WTC11 (cell line): ENCODE measurements around the gene NUDT12. TPM values are rescaled to one million over a fixed set of nuclear protein-coding genes. Genes with fewer than 3 reads are reported as not detected.
A peak's percentile ranks its signal among the peaks of the same experiment; 100 is the strongest.

Experiments used
- ATAC-seq: fragments of 200-7000 bp; cut with Tn5 transposase; 2 replicates; pipeline ENCODE4 v1.10.0; 2021; ENCODE audit warnings: mild to moderate bottlenecking, moderate library complexity
- CTCF ChIA-PET: fragments of 300-600 bp; sonication (Branson Sonifier 250); formaldehyde crosslinking; loops from one replicate; lab custom pipeline; 2021; ENCODE audit warnings: antibody characterized with exemption; lab: Charles Lee
- POLR2A ChIA-PET: fragments of 350-600 bp; sonication (Branson Sonifier 250); formaldehyde crosslinking; loops from one replicate; lab custom pipeline; 2021; ENCODE audit warnings: antibody characterized with exemption; lab: Charles Lee
- DNase-seq: peaks from one replicate; pipeline ENCODE4 v3.0.0; 2021; ENCODE audit warnings: low spot score
- H3K27ac Mint-ChIP-seq: 2 replicates; pipeline ENCODE4 v1.8.0; 2021; ENCODE audit warnings: mixed read lengths
- H3K27me3 Mint-ChIP-seq: 2 replicates; pipeline ENCODE4 v1.8.0; 2021; ENCODE audit warnings: low read depth, mild to moderate bottlenecking, moderate library complexity, mixed read lengths
- H3K36me3 Mint-ChIP-seq: 2 replicates; pipeline ENCODE4 v1.8.0; 2021; ENCODE audit warnings: mixed read lengths
- H3K4me1 Mint-ChIP-seq: 2 replicates; pipeline ENCODE4 v1.8.0; 2022; ENCODE audit warnings: mixed read lengths
- H3K4me3 Mint-ChIP-seq: 2 replicates; pipeline ENCODE4 v1.8.0; 2021; ENCODE audit warnings: mild to moderate bottlenecking, moderate library complexity, mixed read lengths
- H3K9me3 Mint-ChIP-seq: 2 replicates; pipeline ENCODE4 v1.8.0; 2021; ENCODE audit warnings: mixed read lengths
- AFF4 ChIP-seq: sonication (generic); formaldehyde crosslinking; IDR thresholded peaks from 2 replicates; pipeline ENCODE4 v1.8.1; 2023; ENCODE audit warnings: mild to moderate bottlenecking, missing genetic modification reagents, borderline replicate concordance
- AR ChIP-seq: fragments of 250-450 bp; sonication (Bioruptor Pico); IDR thresholded peaks from 2 replicates; pipeline ENCODE4 v1.9.0; 2021; ENCODE audit warnings: mild to moderate bottlenecking
- ATF1 ChIP-seq: sonication (generic); formaldehyde crosslinking; IDR thresholded peaks from 2 replicates; pipeline ENCODE4 v1.8.1; 2023; ENCODE audit warnings: mild to moderate bottlenecking, moderate library complexity, missing genetic modification reagents
- CREB1 ChIP-seq: sonication (generic); formaldehyde crosslinking; IDR thresholded peaks from 2 replicates; pipeline ENCODE4 v1.8.0; 2023; ENCODE audit warnings: mild to moderate bottlenecking, missing genetic modification reagents
- E2F4 ChIP-seq: sonication (generic); formaldehyde crosslinking; IDR thresholded peaks from 2 replicates; pipeline ENCODE4 v1.8.1; 2022; ENCODE audit warnings: low read depth, mild to moderate bottlenecking, moderate library complexity, missing genetic modification reagents, borderline replicate concordance
- ELF4 ChIP-seq: sonication (generic); formaldehyde crosslinking; IDR thresholded peaks from 2 replicates; pipeline ENCODE4 v1.8.1; 2022; ENCODE audit warnings: low read depth, mild to moderate bottlenecking, moderate library complexity, missing genetic modification reagents
- GABPB1 ChIP-seq: sonication (generic); formaldehyde crosslinking; IDR thresholded peaks from 2 replicates; pipeline ENCODE4 v1.8.1; 2023; ENCODE audit warnings: mild to moderate bottlenecking, missing genetic modification reagents
- IRF2 ChIP-seq: sonication (generic); formaldehyde crosslinking; IDR thresholded peaks from 2 replicates; pipeline ENCODE4 v1.8.0; 2022; ENCODE audit warnings: low read depth, missing genetic modification reagents, borderline replicate concordance
- NFE2L1 ChIP-seq: sonication (generic); formaldehyde crosslinking; IDR thresholded peaks from 2 replicates; pipeline ENCODE4 v1.8.1; 2023; ENCODE audit warnings: missing genetic modification reagents
- PRRX2 ChIP-seq: fragments of 250-450 bp; sonication (Bioruptor Pico); IDR thresholded peaks from 2 replicates; pipeline ENCODE4 v1.8.0; 2021; ENCODE audit warnings: mild to moderate bottlenecking
- SP1 ChIP-seq: sonication (generic); formaldehyde crosslinking; conservative IDR thresholded peaks from 2 replicates; pipeline ENCODE4 v1.8.1; 2022; ENCODE audit warnings: missing genetic modification reagents
- ZNF121 ChIP-seq: sonication (generic); formaldehyde crosslinking; IDR thresholded peaks from 2 replicates; pipeline ENCODE4 v1.8.0; 2023; ENCODE audit warnings: missing genetic modification reagents
- ZNF263 ChIP-seq: sonication (generic); formaldehyde crosslinking; IDR thresholded peaks from 2 replicates; pipeline ENCODE4 v1.8.1; 2022; ENCODE audit warnings: low read depth, mild to moderate bottlenecking, moderate library complexity, missing genetic modification reagents
- ZNF416 ChIP-seq: fragments of 250-450 bp; sonication (Bioruptor Pico); IDR thresholded peaks from 2 replicates; pipeline ENCODE4 v1.9.0; 2021; ENCODE audit warnings: mild to moderate bottlenecking, inconsistent platforms
- ZNF512 ChIP-seq: sonication (generic); formaldehyde crosslinking; IDR thresholded peaks from 2 replicates; pipeline ENCODE4 v1.8.1; 2022; ENCODE audit warnings: missing genetic modification reagents, borderline replicate concordance
- total RNA-seq: library from RNA; stranded (reverse); gene quantifications from 3 replicates; pipeline ENCODE4 v1.2.3, GENCODE V29; 2021
- TF ChIP-seq, protein P1 (sequence below): sonication (generic); formaldehyde crosslinking; IDR thresholded peaks from 2 replicates; pipeline ENCODE4 v1.8.1; 2023; ENCODE audit warnings: mild to moderate bottlenecking, missing genetic modification reagents
- TF ChIP-seq, protein P2 (sequence below): sonication (generic); formaldehyde crosslinking; IDR thresholded peaks from 2 replicates; pipeline ENCODE4 v1.8.0; 2022; ENCODE audit warnings: mild to moderate bottlenecking, missing genetic modification reagents
- TF ChIP-seq, protein P3 (sequence below): fragments of 200-600 bp; IDR thresholded peaks from 2 replicates; pipeline ENCODE4 v1.8.0; 2022; ENCODE audit warnings: antibody characterized with exemption

The NUDT12 gene
- total RNA-seq, 1 experiment from 2014 or later: 16.0 TPM

DNA sequence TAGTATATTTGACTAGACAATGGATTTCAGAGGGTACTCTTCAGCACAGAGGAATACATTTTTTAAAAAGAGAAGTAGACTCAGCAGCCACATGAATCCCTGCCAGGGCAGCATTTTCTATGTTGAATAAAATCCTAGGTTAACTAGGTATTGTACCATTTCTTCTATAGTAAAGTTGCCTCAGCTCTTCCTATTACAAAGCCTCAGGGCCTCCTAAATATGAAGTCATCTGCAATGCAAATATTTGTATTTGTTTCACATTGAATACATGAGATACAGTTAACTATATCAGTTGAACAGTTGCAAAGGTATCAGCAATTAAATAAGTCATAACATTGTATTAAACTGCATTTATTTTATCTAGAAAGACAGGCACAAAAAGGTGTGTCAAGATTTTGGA is 59.5 kb downstream of the NUDT12 start:
- peak overlapping the region; percentile 30; the same call in 1 of the 2 replicates for H3K27ac Mint-ChIP-seq
- DNase-seq (no peak), ATAC-seq (no peak)
- no peak overlapping the region for H3K4me3 Mint-ChIP-seq
- peaks cover 16% of the 10 kb centered on the region for H3K9me3 Mint-ChIP-seq
- peaks cover 7% of the 10 kb centered on the region for H3K36me3 Mint-ChIP-seq
- ChIA-PET CTCF (no interaction called here), POLR2A (no interaction called here)
- TF ChIP-seq IRF2 (CRISPR knock-in tag) (no peak), AR (CRISPR knock-in tag) (no peak), ZNF121 (CRISPR knock-in tag) (no peak)
- TF ChIP-seq, all 79 proteins: peak for 0
- no peaks in the 10 kb centered on the region for H3K27me3 Mint-ChIP-seq
- peaks cover 42% of the 10 kb centered on the region for H3K4me1 Mint-ChIP-seq

GRCh38 chr5:103502662-103503061 is 59.9 kb downstream of the NUDT12 start:
- peaks cover 43% of the 10 kb centered on the region for H3K4me1 Mint-ChIP-seq
- H3K27me3 Mint-ChIP-seq: no peaks in the 10 kb centered on the region
- TF ChIP-seq, protein P1, sequence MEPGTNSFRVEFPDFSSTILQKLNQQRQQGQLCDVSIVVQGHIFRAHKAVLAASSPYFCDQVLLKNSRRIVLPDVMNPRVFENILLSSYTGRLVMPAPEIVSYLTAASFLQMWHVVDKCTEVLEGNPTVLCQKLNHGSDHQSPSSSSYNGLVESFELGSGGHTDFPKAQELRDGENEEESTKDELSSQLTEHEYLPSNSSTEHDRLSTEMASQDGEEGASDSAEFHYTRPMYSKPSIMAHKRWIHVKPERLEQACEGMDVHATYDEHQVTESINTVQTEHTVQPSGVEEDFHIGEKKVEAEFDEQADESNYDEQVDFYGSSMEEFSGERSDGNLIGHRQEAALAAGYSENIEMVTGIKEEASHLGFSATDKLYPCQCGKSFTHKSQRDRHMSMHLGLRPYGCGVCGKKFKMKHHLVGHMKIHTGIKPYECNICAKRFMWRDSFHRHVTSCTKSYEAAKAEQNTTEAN (CRISPR knock-in tag): no peak
- TF ChIP-seq ZNF121 (CRISPR knock-in tag): no peak
- TF ChIP-seq CREB1 (CRISPR knock-in tag): no peak
- no peak for TF ChIP-seq GABPB1
- no peak for TF ChIP-seq AFF4 (CRISPR knock-in tag)
- TF ChIP-seq E2F4 (CRISPR knock-in tag): no peak
- no peak for TF ChIP-seq ZNF512 (CRISPR knock-in tag)
- TF ChIP-seq, protein P2, sequence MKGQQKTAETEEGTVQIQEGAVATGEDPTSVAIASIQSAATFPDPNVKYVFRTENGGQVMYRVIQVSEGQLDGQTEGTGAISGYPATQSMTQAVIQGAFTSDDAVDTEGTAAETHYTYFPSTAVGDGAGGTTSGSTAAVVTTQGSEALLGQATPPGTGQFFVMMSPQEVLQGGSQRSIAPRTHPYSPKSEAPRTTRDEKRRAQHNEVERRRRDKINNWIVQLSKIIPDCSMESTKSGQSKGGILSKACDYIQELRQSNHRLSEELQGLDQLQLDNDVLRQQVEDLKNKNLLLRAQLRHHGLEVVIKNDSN (CRISPR knock-in tag): no peak
- no peak for TF ChIP-seq AR (CRISPR knock-in tag)
- no peak for TF ChIP-seq PRRX2 (CRISPR knock-in tag)
- TF ChIP-seq, protein P3, sequence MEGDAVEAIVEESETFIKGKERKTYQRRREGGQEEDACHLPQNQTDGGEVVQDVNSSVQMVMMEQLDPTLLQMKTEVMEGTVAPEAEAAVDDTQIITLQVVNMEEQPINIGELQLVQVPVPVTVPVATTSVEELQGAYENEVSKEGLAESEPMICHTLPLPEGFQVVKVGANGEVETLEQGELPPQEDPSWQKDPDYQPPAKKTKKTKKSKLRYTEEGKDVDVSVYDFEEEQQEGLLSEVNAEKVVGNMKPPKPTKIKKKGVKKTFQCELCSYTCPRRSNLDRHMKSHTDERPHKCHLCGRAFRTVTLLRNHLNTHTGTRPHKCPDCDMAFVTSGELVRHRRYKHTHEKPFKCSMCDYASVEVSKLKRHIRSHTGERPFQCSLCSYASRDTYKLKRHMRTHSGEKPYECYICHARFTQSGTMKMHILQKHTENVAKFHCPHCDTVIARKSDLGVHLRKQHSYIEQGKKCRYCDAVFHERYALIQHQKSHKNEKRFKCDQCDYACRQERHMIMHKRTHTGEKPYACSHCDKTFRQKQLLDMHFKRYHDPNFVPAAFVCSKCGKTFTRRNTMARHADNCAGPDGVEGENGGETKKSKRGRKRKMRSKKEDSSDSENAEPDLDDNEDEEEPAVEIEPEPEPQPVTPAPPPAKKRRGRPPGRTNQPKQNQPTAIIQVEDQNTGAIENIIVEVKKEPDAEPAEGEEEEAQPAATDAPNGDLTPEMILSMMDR: no peak
- no peak for TF ChIP-seq NFE2L1 (CRISPR knock-in tag)
- TF ChIP-seq ZNF263 (CRISPR knock-in tag): no peak
- no peak for TF ChIP-seq SP1 (CRISPR knock-in tag)
- no peak for TF ChIP-seq ZNF416 (CRISPR knock-in tag)
- no peak for TF ChIP-seq ATF1
- no peak for TF ChIP-seq ELF4 (CRISPR knock-in tag)
- ChIA-PET CTCF (no interaction called here), POLR2A (no interaction called here)
- peaks cover 7% of the 10 kb centered on the region for H3K36me3 Mint-ChIP-seq
- no peak overlapping the region for H3K4me3 Mint-ChIP-seq
- no peak for ATAC-seq
- H3K9me3 Mint-ChIP-seq: peaks cover 16% of the 10 kb centered on the region
- peak overlapping the region; percentile 30; the same call in 1 of the 2 replicates for H3K27ac Mint-ChIP-seq
- DNase-seq: no peak
